WTC11 (cell line): ENCODE results near the gene SAMD9. TPM values are rescaled to one million over a fixed set of nuclear protein-coding genes. Genes with fewer than 3 reads are reported as not detected.

ENCODE experiments used
- ATAC-seq: fragments of 200-7000 bp; cut with Tn5 transposase; 2 replicates; pipeline ENCODE4 v1.10.0; 2021; ENCODE audit warnings: mild to moderate bottlenecking, moderate library complexity
- CTCF ChIA-PET: fragments of 300-600 bp; sonication (Branson Sonifier 250); formaldehyde crosslinking; loops from one replicate; lab custom pipeline; 2021; ENCODE audit warnings: antibody characterized with exemption; lab: Charles Lee
- POLR2A ChIA-PET: fragments of 350-600 bp; sonication (Branson Sonifier 250); formaldehyde crosslinking; loops from one replicate; lab custom pipeline; 2021; ENCODE audit warnings: antibody characterized with exemption; lab: Charles Lee
- DNase-seq: peaks from one replicate; pipeline ENCODE4 v3.0.0; 2021; ENCODE audit warnings: low spot score
- H3K27ac Mint-ChIP-seq: 2 replicates; pipeline ENCODE4 v1.8.0; 2021; ENCODE audit warnings: mixed read lengths
- H3K27me3 Mint-ChIP-seq: 2 replicates; pipeline ENCODE4 v1.8.0; 2021; ENCODE audit warnings: low read depth, mild to moderate bottlenecking, moderate library complexity, mixed read lengths
- H3K36me3 Mint-ChIP-seq: 2 replicates; pipeline ENCODE4 v1.8.0; 2021; ENCODE audit warnings: mixed read lengths
- H3K4me1 Mint-ChIP-seq: 2 replicates; pipeline ENCODE4 v1.8.0; 2022; ENCODE audit warnings: mixed read lengths
- H3K4me3 Mint-ChIP-seq: 2 replicates; pipeline ENCODE4 v1.8.0; 2021; ENCODE audit warnings: mild to moderate bottlenecking, moderate library complexity, mixed read lengths
- H3K9me3 Mint-ChIP-seq: 2 replicates; pipeline ENCODE4 v1.8.0; 2021; ENCODE audit warnings: mixed read lengths
- CBFB ChIP-seq: sonication (generic); formaldehyde crosslinking; IDR thresholded peaks from 2 replicates; pipeline ENCODE4 v1.8.1; 2022; ENCODE audit warnings: mild to moderate bottlenecking, low read depth, missing genetic modification reagents
- CREM ChIP-seq: sonication (generic); formaldehyde crosslinking; IDR thresholded peaks from 2 replicates; pipeline ENCODE4 v1.8.1; 2022; ENCODE audit warnings: mild to moderate bottlenecking, missing genetic modification reagents, moderate library complexity
- E2F4 ChIP-seq: sonication (generic); formaldehyde crosslinking; IDR thresholded peaks from 2 replicates; pipeline ENCODE4 v1.8.1; 2022; ENCODE audit warnings: low read depth, mild to moderate bottlenecking, moderate library complexity, missing genetic modification reagents, borderline replicate concordance
- EMX1 ChIP-seq: fragments of 250-450 bp; sonication (Bioruptor Pico); IDR thresholded peaks from 2 replicates; pipeline ENCODE4 v1.8.0; 2021; ENCODE audit warnings: mild to moderate bottlenecking
- ESRRA ChIP-seq: sonication (generic); formaldehyde crosslinking; IDR thresholded peaks from 2 replicates; pipeline ENCODE4 v1.8.1; 2022; ENCODE audit warnings: mild to moderate bottlenecking, missing genetic modification reagents, borderline replicate concordance
- FOXK1 ChIP-seq: sonication (generic); formaldehyde crosslinking; IDR thresholded peaks from 2 replicates; pipeline ENCODE4 v1.8.0; 2022; ENCODE audit warnings: mild to moderate bottlenecking, moderate library complexity, missing genetic modification reagents
- FOXP1 ChIP-seq: sonication (generic); formaldehyde crosslinking; IDR thresholded peaks from 2 replicates; pipeline ENCODE4 v1.8.0; 2022; ENCODE audit warnings: missing genetic modification reagents, mild to moderate bottlenecking, moderate library complexity, borderline replicate concordance
- GABPB1 ChIP-seq: sonication (generic); formaldehyde crosslinking; IDR thresholded peaks from 2 replicates; pipeline ENCODE4 v1.8.1; 2023; ENCODE audit warnings: mild to moderate bottlenecking, missing genetic modification reagents
- GRHL2 ChIP-seq: fragments of 250-450 bp; sonication (Bioruptor Pico); IDR thresholded peaks from 2 replicates; pipeline ENCODE4 v1.8.0; 2022; ENCODE audit warnings: mild to moderate bottlenecking, moderate library complexity; ENCODE audit not compliant: insufficient replicate concordance, severe bottlenecking
- HMGA2 ChIP-seq: fragments of 250-450 bp; sonication (Bioruptor Pico); IDR thresholded peaks from 2 replicates; pipeline ENCODE4 v1.4.0; 2021; ENCODE audit warnings: mild to moderate bottlenecking, moderate library complexity
- IRF2 ChIP-seq: sonication (generic); formaldehyde crosslinking; IDR thresholded peaks from 2 replicates; pipeline ENCODE4 v1.8.0; 2022; ENCODE audit warnings: low read depth, missing genetic modification reagents, borderline replicate concordance
- KAT7 ChIP-seq: sonication (generic); formaldehyde crosslinking; IDR thresholded peaks from 2 replicates; pipeline ENCODE4 v1.8.1; 2023; ENCODE audit warnings: missing genetic modification reagents, mild to moderate bottlenecking, borderline replicate concordance
- MAX ChIP-seq: sonication (generic); formaldehyde crosslinking; IDR thresholded peaks from 2 replicates; pipeline ENCODE4 v1.8.0; 2022; ENCODE audit warnings: mild to moderate bottlenecking, missing genetic modification reagents
- NFE2L1 ChIP-seq: sonication (generic); formaldehyde crosslinking; IDR thresholded peaks from 2 replicates; pipeline ENCODE4 v1.8.1; 2023; ENCODE audit warnings: missing genetic modification reagents
- RELA ChIP-seq: sonication (generic); formaldehyde crosslinking; IDR thresholded peaks from 2 replicates; pipeline ENCODE4 v1.8.1; 2022; ENCODE audit warnings: missing genetic modification reagents, mild to moderate bottlenecking, borderline replicate concordance
- SP1 ChIP-seq: sonication (generic); formaldehyde crosslinking; conservative IDR thresholded peaks from 2 replicates; pipeline ENCODE4 v1.8.1; 2022; ENCODE audit warnings: missing genetic modification reagents
- TEAD1 ChIP-seq: sonication (generic); formaldehyde crosslinking; IDR thresholded peaks from 2 replicates; pipeline ENCODE4 v1.8.0; 2022; ENCODE audit warnings: mild to moderate bottlenecking, missing genetic modification reagents
- TP53 ChIP-seq: sonication (generic); formaldehyde crosslinking; IDR thresholded peaks from 2 replicates; pipeline ENCODE4 v1.8.1; 2023; ENCODE audit warnings: mild to moderate bottlenecking, missing genetic modification reagents
- ZNF138 ChIP-seq: sonication (generic); formaldehyde crosslinking; conservative IDR thresholded peaks from 2 replicates; pipeline ENCODE4 v1.8.1; 2022; ENCODE audit warnings: mild to moderate bottlenecking, moderate library complexity, missing genetic modification reagents
- ZNF263 ChIP-seq: sonication (generic); formaldehyde crosslinking; IDR thresholded peaks from 2 replicates; pipeline ENCODE4 v1.8.1; 2022; ENCODE audit warnings: low read depth, mild to moderate bottlenecking, moderate library complexity, missing genetic modification reagents
- ZNF396 ChIP-seq: fragments of 250-450 bp; sonication (Bioruptor Pico); IDR thresholded peaks from 2 replicates; pipeline ENCODE4 v1.8.0; 2021; ENCODE audit warnings: mild to moderate bottlenecking, moderate library complexity, borderline replicate concordance
- total RNA-seq: library from RNA; stranded (reverse); gene quantifications from 3 replicates; pipeline ENCODE4 v1.2.3, GENCODE V29; 2021
- TF ChIP-seq, protein P1 (sequence below): sonication (generic); formaldehyde crosslinking; IDR thresholded peaks from 2 replicates; pipeline ENCODE4 v1.8.0; 2022; ENCODE audit warnings: mild to moderate bottlenecking, missing genetic modification reagents
- TF ChIP-seq, protein P2 (sequence below): fragments of 200-600 bp; IDR thresholded peaks from 2 replicates; pipeline ENCODE4 v1.8.0; 2022; ENCODE audit warnings: antibody characterized with exemption

Gene SAMD9
- total RNA-seq, 1 experiment from 2014 or later: 0.11 TPM

- H3K4me1 Mint-ChIP-seq: peaks cover 7% of the 10 kb centered on the region; the same call in 1 of the 2 replicates
- POLR2A ChIA-PET: no interaction called here
- peaks cover 7% of the 10 kb centered on the region for H3K27me3 Mint-ChIP-seq
Measured at GRCh38 chr7:93117327-93117726, 452 bp downstream of the SAMD9 start.

GRCh38 chr7:93115796-93116195 lies 2.0 kb downstream of the SAMD9 start:
- TF ChIP-seq KAT7 (no peak), E2F4 (CRISPR knock-in tag) (no peak), TP53 (CRISPR knock-in tag) (no peak), FOXK1 (CRISPR knock-in tag) (no peak), IRF2 (CRISPR knock-in tag) (no peak), GABPB1 (CRISPR knock-in tag) (no peak), ESRRA (no peak), ZNF263 (CRISPR knock-in tag) (no peak), EMX1 (CRISPR knock-in tag) (no peak)
- TF ChIP-seq, protein P1, sequence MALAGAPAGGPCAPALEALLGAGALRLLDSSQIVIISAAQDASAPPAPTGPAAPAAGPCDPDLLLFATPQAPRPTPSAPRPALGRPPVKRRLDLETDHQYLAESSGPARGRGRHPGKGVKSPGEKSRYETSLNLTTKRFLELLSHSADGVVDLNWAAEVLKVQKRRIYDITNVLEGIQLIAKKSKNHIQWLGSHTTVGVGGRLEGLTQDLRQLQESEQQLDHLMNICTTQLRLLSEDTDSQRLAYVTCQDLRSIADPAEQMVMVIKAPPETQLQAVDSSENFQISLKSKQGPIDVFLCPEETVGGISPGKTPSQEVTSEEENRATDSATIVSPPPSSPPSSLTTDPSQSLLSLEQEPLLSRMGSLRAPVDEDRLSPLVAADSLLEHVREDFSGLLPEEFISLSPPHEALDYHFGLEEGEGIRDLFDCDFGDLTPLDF (CRISPR knock-in tag): no peak
- TF ChIP-seq, all 79 proteins: peak for 0
- Mint-ChIP-seq H3K27me3 (peaks cover 13% of the 10 kb centered on the region), H3K9me3 (peaks cover 21% of the 10 kb centered on the region), H3K4me3 (no peak overlapping the region), H3K27ac (no peak overlapping the region), H3K4me1 (peaks cover 7% of the 10 kb centered on the region; the same call in 1 of the 2 replicates), H3K36me3 (no peaks in the 10 kb centered on the region)
- ChIA-PET CTCF (no interaction called here), POLR2A (no interaction called here)
- ATAC-seq (no peak), DNase-seq (no peak)

More at GRCh38 chr7:93117327-93117726, 452 bp downstream of the SAMD9 start:
- TF ChIP-seq FOXP1 (CRISPR knock-in tag) (no peak), HMGA2 (no peak)
- CTCF ChIA-PET: interaction anchor here (1.2 kb wide), 1 partner anchor 237 kb away, joined by 3 read pairs; no protein-coding TSS in a partner anchor
- Mint-ChIP-seq H3K36me3 (no peaks in the 10 kb centered on the region), H3K27ac (no peak overlapping the region), H3K4me3 (no peak overlapping the region), H3K9me3 (peaks cover 30% of the 10 kb centered on the region)
- no peak for ATAC-seq
- no peak for DNase-seq

DNA sequence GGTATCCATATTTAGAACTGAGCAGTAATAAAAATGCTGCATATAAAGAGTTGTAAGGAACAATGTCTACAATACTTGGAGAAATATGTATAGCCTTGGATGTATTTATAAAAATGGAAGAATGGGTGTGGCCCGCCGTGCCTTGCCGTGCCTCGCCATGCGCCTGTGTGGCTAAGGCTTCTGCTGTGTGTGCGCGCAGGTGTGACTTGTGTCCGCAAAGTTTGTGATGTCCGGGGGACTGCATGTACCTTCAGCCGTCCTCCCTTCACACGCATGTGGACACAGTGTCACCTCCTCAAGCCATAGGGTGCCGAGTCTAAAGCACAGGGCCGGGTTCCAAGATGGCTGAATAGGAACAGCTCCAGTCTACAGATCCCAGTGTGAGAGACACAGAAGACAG lies 9.8 kb downstream of the SAMD9 start:
- H3K4me3 Mint-ChIP-seq: no peak overlapping the region
- no peaks in the 10 kb centered on the region for H3K4me1 Mint-ChIP-seq
- CTCF ChIA-PET: interaction anchor here (0.5 kb wide), 1 partner anchor 601 kb away, joined by 3 read pairs; no protein-coding TSS in a partner anchor
- POLR2A ChIA-PET: no interaction called here
- no peak overlapping the region for H3K27ac Mint-ChIP-seq
- DNase-seq (no peak), ATAC-seq (no peak)
- TF ChIP-seq CREM (CRISPR knock-in tag): no peak
- no peak for TF ChIP-seq FOXK1 (CRISPR knock-in tag)
- TF ChIP-seq NFE2L1 (CRISPR knock-in tag): no peak
- no peak for TF ChIP-seq IRF2 (CRISPR knock-in tag)
- TF ChIP-seq ZNF396 (CRISPR knock-in tag): no peak
- no peak for TF ChIP-seq MAX
- no peak for TF ChIP-seq ZNF263 (CRISPR knock-in tag)
- TF ChIP-seq, protein P2, sequence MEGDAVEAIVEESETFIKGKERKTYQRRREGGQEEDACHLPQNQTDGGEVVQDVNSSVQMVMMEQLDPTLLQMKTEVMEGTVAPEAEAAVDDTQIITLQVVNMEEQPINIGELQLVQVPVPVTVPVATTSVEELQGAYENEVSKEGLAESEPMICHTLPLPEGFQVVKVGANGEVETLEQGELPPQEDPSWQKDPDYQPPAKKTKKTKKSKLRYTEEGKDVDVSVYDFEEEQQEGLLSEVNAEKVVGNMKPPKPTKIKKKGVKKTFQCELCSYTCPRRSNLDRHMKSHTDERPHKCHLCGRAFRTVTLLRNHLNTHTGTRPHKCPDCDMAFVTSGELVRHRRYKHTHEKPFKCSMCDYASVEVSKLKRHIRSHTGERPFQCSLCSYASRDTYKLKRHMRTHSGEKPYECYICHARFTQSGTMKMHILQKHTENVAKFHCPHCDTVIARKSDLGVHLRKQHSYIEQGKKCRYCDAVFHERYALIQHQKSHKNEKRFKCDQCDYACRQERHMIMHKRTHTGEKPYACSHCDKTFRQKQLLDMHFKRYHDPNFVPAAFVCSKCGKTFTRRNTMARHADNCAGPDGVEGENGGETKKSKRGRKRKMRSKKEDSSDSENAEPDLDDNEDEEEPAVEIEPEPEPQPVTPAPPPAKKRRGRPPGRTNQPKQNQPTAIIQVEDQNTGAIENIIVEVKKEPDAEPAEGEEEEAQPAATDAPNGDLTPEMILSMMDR: no peak
- TF ChIP-seq GRHL2 (CRISPR knock-in tag): no peak
- no peak for TF ChIP-seq RELA (CRISPR knock-in tag)
- no peak for TF ChIP-seq SP1 (CRISPR knock-in tag)
- no peak for TF ChIP-seq E2F4 (CRISPR knock-in tag)
- TF ChIP-seq ZNF138: no peak
- no peak for TF ChIP-seq CBFB (CRISPR knock-in tag)
- no peak for TF ChIP-seq TEAD1
- TF ChIP-seq, protein P1 (CRISPR knock-in tag): no peak
- H3K36me3 Mint-ChIP-seq: no peaks in the 10 kb centered on the region
- peaks cover 15% of the 10 kb centered on the region for H3K9me3 Mint-ChIP-seq
- peaks cover 43% of the 10 kb centered on the region for H3K27me3 Mint-ChIP-seq
